GM21390 (cell line): ENCODE results near the gene ADAMTS14.

Experiments used
- ATAC-seq: cut with Tn5 transposase; IDR thresholded peaks from one replicate; pipeline ENCODE4 v1.9.1; 2021; ENCODE audit not compliant: unreplicated experiment

ADAMTS14 gene

GRCh38 chr10:70690589-70690988, 18.3 kb downstream of the ADAMTS14 start:
- ATAC-seq: no peak

- no peak for ATAC-seq
These were observed 19.3 kb downstream of the ADAMTS14 start for GRCh38 chr10:70691611-70692010.

GRCh38 chr10:70692043-70692603, 19.8 kb downstream of the ADAMTS14 start:
- no peak for ATAC-seq

GRCh38 chr10:70693619-70694335, 21.5 kb downstream of the ADAMTS14 start:
- ATAC-seq: no peak

- no peak for ATAC-seq
These were observed 22.3 kb downstream of the ADAMTS14 start for GRCh38 chr10:70694418-70695141.

- no peak for ATAC-seq
These were observed 23.1 kb downstream of the ADAMTS14 start for GRCh38 chr10:70695241-70696030.

GRCh38 chr10:70698211-70698610, 25.9 kb downstream of the ADAMTS14 start:
- no peak for ATAC-seq

- ATAC-seq: no peak
These were observed 26.9 kb downstream of the ADAMTS14 start for GRCh38 chr10:70699063-70699658.

- no peak for ATAC-seq
These were observed 27.4 kb downstream of the ADAMTS14 start for GRCh38 chr10:70699659-70700174.

GRCh38 chr10:70702190-70702763, 30.0 kb downstream of the ADAMTS14 start:
- no peak for ATAC-seq

GRCh38 chr10:70704211-70704610, 31.9 kb downstream of the ADAMTS14 start:
- ATAC-seq: no peak

GRCh38 chr10:70705121-70705861, 33.0 kb downstream of the ADAMTS14 start:
- ATAC-seq: no peak

GRCh38 chr10:70711177-70711576, 38.9 kb downstream of the ADAMTS14 start:
- no peak for ATAC-seq

GRCh38 chr10:70711911-70712310, 39.6 kb downstream of the ADAMTS14 start:
- no peak for ATAC-seq

- ATAC-seq: no peak
These were observed 41.9 kb downstream of the ADAMTS14 start for GRCh38 chr10:70714245-70714644.

GRCh38 chr10:70714951-70715350, 42.6 kb downstream of the ADAMTS14 start:
- no peak for ATAC-seq

- no peak for ATAC-seq
These were observed 43.8 kb downstream of the ADAMTS14 start for GRCh38 chr10:70715853-70716795.

GRCh38 chr10:70722820-70723424, 50.6 kb downstream of the ADAMTS14 start:
- ATAC-seq: no peak
